DOHH2 (cell line): Measurements from ENCODE around the gene EFHD2.

Experiments
- H3F3A ChIP-seq: fragments of 200-600 bp; sonication (generic), shearing (Covaris generic); 2 replicates; pipeline ENCODE4 v1.6.0; 2016; ENCODE audit warnings: antibody characterized with exemption, mild to moderate bottlenecking; ENCODE audit not compliant: control insufficient read depth, insufficient read depth
- H3K27ac ChIP-seq: fragments of 200-600 bp; sonication (generic); 2 replicates; pipeline ENCODE4 v1.5.1; 2014; ENCODE audit warnings: low read depth, mild to moderate bottlenecking, low read length, moderate library complexity
- H3K27me3 ChIP-seq: fragments of 200-600 bp; sonication (generic); 2 replicates; pipeline ENCODE4 v1.6.1; 2014; ENCODE audit warnings: mild to moderate bottlenecking, low read length, mixed read lengths; ENCODE audit not compliant: control insufficient read depth
- H3K36me3 ChIP-seq: fragments of 200-600 bp; sonication (generic); 2 replicates; pipeline ENCODE4 v1.6.1; 2014; ENCODE audit warnings: mild to moderate bottlenecking, low read length, moderate library complexity, mixed read lengths; ENCODE audit not compliant: control insufficient read depth
- H3K4me1 ChIP-seq: fragments of 200-600 bp; sonication (generic); 2 replicates; pipeline ENCODE4 v1.6.1; 2014; ENCODE audit warnings: mild to moderate bottlenecking, low read length, mixed read lengths; ENCODE audit not compliant: control insufficient read depth
- H3K4me2 ChIP-seq: fragments of 200-600 bp; sonication (generic); 2 replicates; pipeline ENCODE4 v1.6.0; 2014; ENCODE audit warnings: mild to moderate bottlenecking, low read length, moderate library complexity
- H3K4me3 ChIP-seq: fragments of 200-600 bp; sonication (generic); 2 replicates; pipeline ENCODE4 v1.5.1; 2014; ENCODE audit warnings: mild to moderate bottlenecking, low read length, mixed read lengths
- H3K79me2 ChIP-seq: fragments of 200-600 bp; sonication (generic); 2 replicates; pipeline ENCODE4 v1.6.1; 2014; ENCODE audit warnings: mild to moderate bottlenecking, low read length, mixed read lengths; ENCODE audit not compliant: control insufficient read depth
- H3K9me2 ChIP-seq: fragments of 200-600 bp; sonication (generic); replicated peaks from 2 replicates; pipeline ENCODE4 v1.6.1; 2014; ENCODE audit warnings: mild to moderate bottlenecking, low read length, mixed read lengths; ENCODE audit not compliant: control insufficient read depth
- H3K9me3 ChIP-seq: fragments of 200-600 bp; sonication (generic); 2 replicates; pipeline ENCODE4 v1.6.1; 2014; ENCODE audit warnings: antibody characterized with exemption, low read length, mixed read lengths; ENCODE audit not compliant: control insufficient read depth, insufficient read depth
- H4K20me1 ChIP-seq: fragments of 200-600 bp; sonication (generic); 2 replicates; pipeline ENCODE4 v1.6.0; 2014; ENCODE audit warnings: low read depth, mild to moderate bottlenecking, antibody characterized with exemption, low read length, moderate library complexity; ENCODE audit not compliant: control insufficient read depth, insufficient read depth
- CTCF ChIP-seq: fragments of 200-600 bp; sonication (generic); IDR thresholded peaks from one replicate; pipeline ENCODE4 v1.5.1; 2014; ENCODE audit warnings: antibody characterized with exemption, mild to moderate bottlenecking, low read depth, low read length; ENCODE audit not compliant: poor library complexity, severe bottlenecking
- EZH2phosphoT487 ChIP-seq: fragments of 200-600 bp; sonication (generic); IDR thresholded peaks from 2 replicates; pipeline ENCODE4 v1.6.1; 2017; ENCODE audit warnings: borderline replicate concordance, mild to moderate bottlenecking, antibody characterized with exemption, low read length, moderate library complexity, mixed read lengths

Gene EFHD2

GRCh38 chr1:15477646-15478212, 68.0 kb downstream of the EFHD2 start:
- no peak overlapping the region for H3K4me3 ChIP-seq
- H3K36me3 ChIP-seq, result no peaks in the 10 kb centered on the region
- H4K20me1 ChIP-seq, result no peaks in the 10 kb centered on the region
- no peak overlapping the region for H3K4me2 ChIP-seq
- no peak for TF ChIP-seq EZH2phosphoT487
- TF ChIP-seq CTCF, result no peak
- H3K9me2 ChIP-seq, result no peaks in the 10 kb centered on the region
- H3K27me3 ChIP-seq, result no peaks in the 10 kb centered on the region
- H3F3A ChIP-seq, result no peaks in the 10 kb centered on the region
- no peaks in the 10 kb centered on the region for H3K79me2 ChIP-seq
- H3K9me3 ChIP-seq, result no peaks in the 10 kb centered on the region
- H3K27ac ChIP-seq, result no peak overlapping the region
- H3K4me1 ChIP-seq, result no peaks in the 10 kb centered on the region
